ENCODE results near the gene COG6. TPM values are rescaled to one million over a fixed set of nuclear protein-coding genes. Genes with fewer than 3 reads are reported as not detected.

The COG6 gene
- total RNA-seq, 1 experiment from 2014 or later: 23.7 TPM

- no peaks in the 10 kb centered on the region for H3K27me3 Mint-ChIP-seq (ENCODE audit: unreplicated experiment)
- no peaks in the 10 kb centered on the region for H3K4me1 Mint-ChIP-seq (ENCODE audit: low read depth, unreplicated experiment)
- H3K36me3 Mint-ChIP-seq (ENCODE audit: insufficient read depth, unreplicated experiment): no peaks in the 10 kb centered on the region
- DNase-seq: peak; percentile 47
- intact Hi-C loops (cut with micrococcal nuclease; ENCODE audit: unreplicated experiment): loop anchor here (5.0 kb wide), 1 partner anchor 916 kb away; no protein-coding TSS in a partner anchor
- BruUV-seq (replicated peaks): no TSS peak
- TF ChIP-seq, protein P1, sequence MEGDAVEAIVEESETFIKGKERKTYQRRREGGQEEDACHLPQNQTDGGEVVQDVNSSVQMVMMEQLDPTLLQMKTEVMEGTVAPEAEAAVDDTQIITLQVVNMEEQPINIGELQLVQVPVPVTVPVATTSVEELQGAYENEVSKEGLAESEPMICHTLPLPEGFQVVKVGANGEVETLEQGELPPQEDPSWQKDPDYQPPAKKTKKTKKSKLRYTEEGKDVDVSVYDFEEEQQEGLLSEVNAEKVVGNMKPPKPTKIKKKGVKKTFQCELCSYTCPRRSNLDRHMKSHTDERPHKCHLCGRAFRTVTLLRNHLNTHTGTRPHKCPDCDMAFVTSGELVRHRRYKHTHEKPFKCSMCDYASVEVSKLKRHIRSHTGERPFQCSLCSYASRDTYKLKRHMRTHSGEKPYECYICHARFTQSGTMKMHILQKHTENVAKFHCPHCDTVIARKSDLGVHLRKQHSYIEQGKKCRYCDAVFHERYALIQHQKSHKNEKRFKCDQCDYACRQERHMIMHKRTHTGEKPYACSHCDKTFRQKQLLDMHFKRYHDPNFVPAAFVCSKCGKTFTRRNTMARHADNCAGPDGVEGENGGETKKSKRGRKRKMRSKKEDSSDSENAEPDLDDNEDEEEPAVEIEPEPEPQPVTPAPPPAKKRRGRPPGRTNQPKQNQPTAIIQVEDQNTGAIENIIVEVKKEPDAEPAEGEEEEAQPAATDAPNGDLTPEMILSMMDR (IDR thresholded peaks at IDR 0.05; ENCODE audit: unreplicated experiment): no peak
- H3K27ac Mint-ChIP-seq (ENCODE audit: unreplicated experiment): no peak overlapping the region
- no peak overlapping the region for H3K4me3 Mint-ChIP-seq (ENCODE audit: low read depth, unreplicated experiment)
- H3K9me3 Mint-ChIP-seq (ENCODE audit: low read depth, unreplicated experiment): no peaks in the 10 kb centered on the region
- CTCF ChIA-PET: no interaction called here
Observed at GRCh38 chr13:39765801-39766463, 110.5 kb downstream of the COG6 start.

GRCh38 chr13:39766464-39767158 lies 111.1 kb downstream of the COG6 start:
- no peaks in the 10 kb centered on the region for H3K4me1 Mint-ChIP-seq (ENCODE audit: low read depth, unreplicated experiment)
- no peak for DNase-seq
- no TSS peak for BruUV-seq (replicated peaks)
- no peaks in the 10 kb centered on the region for H3K9me3 Mint-ChIP-seq (ENCODE audit: low read depth, unreplicated experiment)
- intact Hi-C loops (cut with micrococcal nuclease; ENCODE audit: unreplicated experiment): loop anchor here (5.0 kb wide), 1 partner anchor 916 kb away; no protein-coding TSS in a partner anchor
- no peaks in the 10 kb centered on the region for H3K27me3 Mint-ChIP-seq (ENCODE audit: unreplicated experiment)
- TF ChIP-seq, protein P1 (IDR thresholded peaks at IDR 0.05; ENCODE audit: unreplicated experiment): no peak
- H3K4me3 Mint-ChIP-seq (ENCODE audit: low read depth, unreplicated experiment): no peak overlapping the region
- CTCF ChIA-PET: no interaction called here
- no peaks in the 10 kb centered on the region for H3K36me3 Mint-ChIP-seq (ENCODE audit: insufficient read depth, unreplicated experiment)
- H3K27ac Mint-ChIP-seq (ENCODE audit: unreplicated experiment): no peak overlapping the region

DNA sequence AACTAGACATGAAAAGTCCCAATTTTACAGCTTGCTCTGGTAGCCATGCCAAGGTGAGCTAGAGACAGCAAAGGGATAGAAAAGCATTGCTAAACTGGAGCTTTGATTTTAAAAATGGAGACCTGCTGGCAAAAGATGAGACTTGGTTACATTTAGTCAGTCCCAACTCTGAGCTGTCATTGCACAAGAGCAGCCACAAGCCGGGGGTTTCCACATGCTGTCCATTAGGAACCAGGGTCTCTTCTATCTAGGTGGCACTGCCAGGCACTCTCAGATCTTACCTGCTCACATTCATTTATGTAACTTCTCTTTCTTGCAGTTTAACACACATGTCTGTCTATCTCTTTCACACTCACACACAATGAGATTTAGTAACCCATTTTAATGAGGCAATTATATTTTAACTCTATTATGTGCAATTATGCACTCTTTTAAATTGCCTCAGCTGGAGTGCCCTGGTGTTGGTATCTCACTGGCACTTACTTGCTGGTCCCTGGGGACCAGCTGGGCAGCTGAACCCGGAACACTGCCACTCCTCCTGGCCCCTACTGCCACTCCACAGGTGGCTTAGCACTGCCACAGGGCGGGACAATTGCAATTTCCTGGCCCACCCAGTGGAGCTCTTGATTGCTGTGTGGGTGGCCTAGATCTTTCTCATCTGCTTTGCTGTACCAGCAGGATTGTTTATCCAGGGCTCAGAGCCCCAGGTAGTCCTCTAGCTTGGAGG lies 112.5 kb downstream of the COG6 start:
- Mint-ChIP-seq H3K4me3 (ENCODE audit: low read depth, unreplicated experiment) (no peak overlapping the region), H3K27me3 (ENCODE audit: unreplicated experiment) (no peaks in the 10 kb centered on the region), H3K4me1 (ENCODE audit: low read depth, unreplicated experiment) (no peaks in the 10 kb centered on the region), H3K9me3 (ENCODE audit: low read depth, unreplicated experiment) (no peaks in the 10 kb centered on the region), H3K27ac (ENCODE audit: unreplicated experiment) (no peak overlapping the region), H3K36me3 (ENCODE audit: insufficient read depth, unreplicated experiment) (no peaks in the 10 kb centered on the region)
- TF ChIP-seq, protein P1 (IDR thresholded peaks at IDR 0.05; ENCODE audit: unreplicated experiment): no peak
- BruUV-seq (replicated peaks): no TSS peak
- no peak for DNase-seq
- CTCF ChIA-PET: interaction anchor here (1.0 kb wide), 1 partner anchor 10 kb away, joined by 3 read pairs; no protein-coding TSS in a partner anchor
- intact Hi-C loops (cut with micrococcal nuclease; ENCODE audit: unreplicated experiment): loop anchor here (5.0 kb wide), 1 partner anchor 914 kb away; no protein-coding TSS in a partner anchor

- Mint-ChIP-seq H3K4me1 (ENCODE audit: low read depth, unreplicated experiment) (no peaks in the 10 kb centered on the region), H3K27me3 (ENCODE audit: unreplicated experiment) (no peaks in the 10 kb centered on the region), H3K4me3 (ENCODE audit: low read depth, unreplicated experiment) (no peak overlapping the region), H3K27ac (ENCODE audit: unreplicated experiment) (no peak overlapping the region), H3K9me3 (ENCODE audit: low read depth, unreplicated experiment) (no peaks in the 10 kb centered on the region), H3K36me3 (ENCODE audit: insufficient read depth, unreplicated experiment) (no peaks in the 10 kb centered on the region)
- CTCF ChIA-PET: no interaction called here
- no peak for DNase-seq
- TF ChIP-seq, protein P1 (IDR thresholded peaks at IDR 0.05; ENCODE audit: unreplicated experiment): no peak
- intact Hi-C loops (cut with micrococcal nuclease; ENCODE audit: unreplicated experiment): loop anchor here (5.0 kb wide), 1 partner anchor 913 kb away; no protein-coding TSS in a partner anchor
- BruUV-seq (replicated peaks): no TSS peak
Observed at GRCh38 chr13:39768962-39769361, 113.5 kb downstream of the COG6 start.

Measured in Calu3 (cell line).